ENCODE measurements around the gene OR2H2.

OR2H2 gene

DNA sequence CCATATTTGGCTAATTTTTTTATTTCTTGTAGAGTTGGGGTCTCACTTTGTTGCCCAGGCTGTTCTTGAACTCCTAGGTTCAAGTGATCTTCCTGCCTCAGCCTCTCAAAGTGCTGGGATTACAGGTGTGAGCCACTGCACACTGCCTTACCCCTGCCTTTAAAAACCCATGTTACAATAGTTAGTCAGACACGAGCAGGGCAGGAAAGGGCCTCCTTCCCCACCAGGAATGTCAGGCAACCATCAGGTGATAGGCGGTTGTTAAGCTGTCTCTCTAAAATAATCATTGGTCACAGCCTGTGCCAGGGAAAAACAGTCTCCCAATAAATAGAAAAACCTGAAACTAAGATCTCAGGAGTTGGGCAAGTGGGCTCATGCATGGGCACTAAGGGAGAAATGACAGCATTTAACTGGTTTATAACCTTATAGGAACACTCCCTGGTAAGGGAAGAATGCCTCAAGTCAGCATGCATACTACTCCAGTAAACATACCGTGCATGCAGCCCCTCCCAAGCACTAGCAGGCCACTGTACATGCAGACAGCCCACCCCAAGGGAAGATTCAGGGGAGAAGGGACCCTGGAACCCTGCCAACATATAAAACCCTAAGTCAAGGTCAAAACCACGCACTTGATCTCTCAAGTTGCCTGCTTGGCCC, 8.4 kb downstream of the OR2H2 start:
- no peak for DNase-seq

GRCh38 chr6:29596381-29596900, 11.5 kb downstream of the OR2H2 start:
- DNase-seq, result no peak

DNA sequence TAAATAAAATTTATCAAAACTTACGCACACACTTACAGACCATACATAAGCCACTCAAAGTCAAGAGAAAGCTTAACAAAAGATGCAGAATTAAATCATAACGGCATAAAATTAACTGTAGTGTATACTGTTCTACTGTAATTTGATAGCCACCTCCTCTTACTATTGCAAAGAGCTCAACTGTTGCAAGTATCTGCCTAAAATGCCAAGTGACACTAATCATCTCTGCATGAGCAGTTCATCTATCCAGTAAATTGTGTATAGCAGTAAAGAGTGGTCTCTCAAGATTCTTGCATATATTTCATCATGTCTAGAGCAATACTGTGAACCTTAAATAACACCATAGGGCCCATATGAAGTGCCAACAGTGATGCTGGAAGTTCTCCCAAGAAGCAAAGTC, 12.3 kb downstream of the OR2H2 start:
- DNase-seq, result no peak

- DNase-seq, result no peak
Measured at GRCh38 chr6:29598172-29598747, 13.3 kb downstream of the OR2H2 start.

DNA sequence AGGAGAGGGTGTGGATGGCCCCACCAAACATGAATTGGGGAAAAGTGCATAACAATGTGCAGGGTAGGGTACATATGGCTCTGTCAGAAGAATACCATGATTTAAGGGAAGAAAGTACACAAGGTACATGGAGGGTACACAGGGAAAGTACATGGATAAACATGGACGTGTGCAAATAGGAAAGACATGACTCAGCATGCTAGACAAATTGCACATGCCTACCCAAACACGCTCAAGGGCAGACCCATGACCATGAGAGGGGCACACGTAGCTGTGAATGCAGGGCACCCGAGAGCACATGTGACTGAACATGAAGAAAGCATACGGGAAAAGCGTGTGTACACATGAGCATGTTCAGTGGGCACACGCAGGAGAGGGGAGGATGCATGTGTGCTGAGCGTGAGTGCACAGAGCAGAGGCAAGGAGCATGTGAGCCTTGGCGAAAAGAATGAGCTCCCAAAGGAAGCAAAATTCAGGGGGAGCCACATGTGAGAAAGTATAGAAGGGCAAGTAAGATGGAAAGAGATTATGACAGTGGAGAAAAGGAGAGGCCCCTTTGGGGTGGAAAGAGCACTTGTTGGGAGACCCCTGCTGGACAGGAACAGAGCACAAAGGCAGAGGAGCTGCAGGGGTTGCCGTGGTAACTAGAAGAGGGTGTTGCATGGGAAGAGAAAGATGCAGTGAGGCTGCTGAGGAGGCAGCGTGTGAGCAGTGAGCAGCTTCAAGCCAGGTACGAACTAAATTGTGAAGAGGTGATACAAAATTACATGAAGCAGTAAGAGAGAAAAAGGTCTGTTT, 17.8 kb downstream of the OR2H2 start:
- DNase-seq, result no peak

GRCh38 chr6:29603456-29603855, 18.5 kb downstream of the OR2H2 start:
- DNase-seq, result no peak

DNA sequence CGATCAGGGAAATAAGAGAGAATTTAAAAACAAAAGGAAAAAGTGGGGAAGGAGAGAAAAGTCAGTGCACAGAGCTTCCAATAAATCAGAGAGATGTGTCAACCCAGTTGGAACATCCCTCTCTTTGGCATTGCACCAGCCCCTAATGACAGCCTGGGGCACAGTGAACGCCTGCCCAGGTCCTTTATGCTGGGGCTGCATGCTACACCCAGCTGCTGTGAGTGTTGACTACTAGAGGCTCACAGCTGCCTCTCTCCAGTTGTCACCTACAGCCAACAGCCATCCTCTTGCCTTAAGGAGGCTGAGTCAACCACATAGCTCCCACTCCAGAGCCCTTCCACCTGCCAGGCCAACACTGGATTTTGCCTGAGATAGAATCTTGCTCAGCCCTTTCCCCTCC, 19.0 kb downstream of the OR2H2 start:
- DNase-seq, result no peak

- no peak for DNase-seq
Measured at GRCh38 chr6:29608131-29608530, 23.2 kb downstream of the OR2H2 start.

DNA sequence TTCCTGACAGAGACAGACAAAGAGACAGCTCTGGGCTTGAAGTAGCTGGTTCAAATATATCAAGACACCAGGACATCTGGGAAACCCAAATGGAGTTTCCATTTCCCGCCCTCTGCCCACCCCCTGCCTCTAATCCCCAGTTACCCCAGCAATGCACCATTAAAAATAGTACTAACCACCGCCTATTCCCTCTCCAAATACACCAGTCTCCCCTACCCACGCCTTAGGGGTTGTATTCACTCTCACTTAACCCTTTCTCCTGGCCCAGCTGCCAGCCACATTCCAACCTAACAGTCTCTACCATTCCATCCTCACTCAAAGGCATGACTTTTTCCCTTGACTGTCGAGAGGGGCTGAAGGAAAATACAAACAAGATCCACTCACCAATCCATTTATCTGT, 25.6 kb downstream of the OR2H2 start:
- DNase-seq, result no peak

- no peak for DNase-seq
Measured at GRCh38 chr6:29611426-29611825, 26.5 kb downstream of the OR2H2 start.

GRCh38 chr6:29617782-29618554, 33.0 kb downstream of the OR2H2 start:
- DNase-seq, result no peak

DNA sequence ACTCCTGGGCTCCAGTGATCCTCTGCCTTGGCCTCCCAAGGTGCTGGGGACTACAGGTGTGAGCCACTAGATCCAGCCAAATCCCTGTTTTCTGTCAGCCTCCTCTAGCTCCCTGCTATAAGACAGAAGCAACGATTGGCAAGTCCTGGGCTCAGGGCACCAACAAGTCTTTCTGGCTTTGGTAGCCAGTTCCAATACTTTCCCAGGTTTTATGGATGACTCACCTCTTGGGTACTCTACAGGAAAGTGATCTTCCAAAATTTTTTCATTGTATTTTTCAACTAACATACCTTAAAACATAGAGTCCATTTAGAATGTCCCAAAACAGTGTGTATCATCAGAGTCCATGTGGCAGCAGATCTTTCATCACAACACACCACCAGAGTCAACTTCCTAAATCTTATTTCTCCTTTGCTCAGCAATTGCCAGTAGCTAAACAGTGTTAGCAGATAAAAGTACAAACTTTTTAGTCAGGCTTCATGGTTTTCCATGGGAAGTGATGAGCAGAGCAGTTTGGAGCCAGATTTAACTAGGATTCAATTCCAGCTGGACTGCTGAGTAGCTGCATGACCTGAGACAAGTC, 34.7 kb downstream of the OR2H2 start:
- DNase-seq, result peak; percentile 31 to 64 (median 46)

DNA sequence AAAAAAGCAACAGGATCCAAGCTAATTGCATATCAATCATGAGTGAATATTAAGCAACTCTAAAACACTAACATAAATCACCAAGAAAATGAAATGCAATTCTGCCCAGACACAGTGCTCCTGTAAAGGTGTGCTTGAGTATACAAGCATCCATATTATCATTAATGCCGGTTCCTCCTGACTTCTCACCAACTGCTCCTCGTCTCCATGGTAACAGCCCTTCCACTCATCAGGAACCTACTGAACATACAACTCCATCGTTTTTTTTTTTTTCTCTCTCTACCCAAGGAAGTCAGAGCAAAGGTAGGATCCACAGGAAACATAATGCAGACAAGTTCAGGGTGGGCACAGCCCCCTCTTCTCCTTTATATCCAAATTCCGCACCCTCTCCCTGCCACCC, 35.7 kb downstream of the OR2H2 start:
- DNase-seq, result no peak

DNA sequence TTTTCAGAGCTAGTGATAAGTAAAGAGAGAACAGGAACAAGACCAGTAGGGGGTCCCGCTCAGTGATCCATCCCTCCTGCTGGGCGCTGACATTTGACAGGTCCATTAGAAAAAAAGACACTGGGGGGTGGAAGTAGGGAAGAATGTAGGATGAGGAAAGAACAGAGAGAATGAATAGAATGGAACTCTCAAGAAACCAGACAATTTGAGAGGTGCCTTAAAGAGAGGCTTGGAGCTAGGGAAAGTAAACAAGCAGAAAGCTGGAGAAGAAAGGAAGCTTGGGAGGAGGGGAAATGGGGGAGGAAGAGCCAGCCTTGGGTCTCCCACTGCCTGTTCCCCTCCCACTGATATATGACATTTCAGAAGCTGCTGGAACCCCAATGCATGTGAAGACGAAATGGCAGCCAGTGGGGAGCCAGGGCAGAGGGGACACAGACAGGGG, 39.6 kb downstream of the OR2H2 start:
- DNase-seq, result no peak

- DNase-seq, result no peak
Measured at GRCh38 chr6:29625337-29625930, 40.5 kb downstream of the OR2H2 start.

- DNase-seq, result no peak
Measured at GRCh38 chr6:29626948-29627754, 42.2 kb downstream of the OR2H2 start.

DNA sequence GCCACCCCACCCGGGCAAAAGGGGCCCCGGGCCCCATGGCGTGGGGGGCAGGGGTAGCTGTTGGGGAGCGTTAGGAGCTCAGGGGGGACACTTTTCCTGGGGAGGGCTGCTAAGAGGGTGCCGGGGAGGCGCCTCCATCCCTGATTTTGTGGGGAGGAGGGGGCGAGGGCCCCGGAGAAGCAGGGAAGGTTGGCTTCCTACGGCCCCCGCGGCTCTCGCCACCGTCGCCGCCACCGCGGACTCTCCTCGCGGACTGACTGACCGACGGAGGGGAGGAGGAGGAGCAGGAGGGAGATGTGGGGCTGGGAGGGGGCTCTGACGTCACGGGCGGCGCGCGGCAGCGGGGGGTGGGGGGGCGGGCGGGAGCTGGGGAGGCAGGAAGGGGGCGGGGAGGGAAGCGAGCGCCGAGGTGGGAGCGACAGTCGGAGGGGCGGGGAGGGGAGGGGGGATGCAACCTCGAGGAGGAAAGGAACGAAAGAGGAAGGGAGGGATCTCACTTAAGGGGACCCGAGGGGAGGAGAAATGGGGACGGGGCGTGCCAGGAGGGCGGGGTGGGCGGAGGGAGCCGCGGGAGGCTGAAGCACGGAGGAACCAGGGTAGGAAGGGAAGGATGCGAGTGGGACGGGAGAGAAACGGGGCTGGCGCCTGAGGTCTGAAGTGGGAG, 43.0 kb downstream of the OR2H2 start:
- DNase-seq, result peak; percentile 70 to 81 (median 73)

- peak; percentile 60 to 78 (median 63) for DNase-seq
Measured at GRCh38 chr6:29628419-29629281, 43.7 kb downstream of the OR2H2 start.

GRCh38 chr6:29629571-29629970, 44.6 kb downstream of the OR2H2 start:
- no peak for DNase-seq

- DNase-seq, result no peak
Measured at GRCh38 chr6:29630315-29630714, 45.4 kb downstream of the OR2H2 start.
